Retinal pigment epithelial cell (primary cell): ENCODE measurements around the gene SLC49A3.
A peak's percentile ranks its signal among the peaks of the same experiment; 100 is the strongest.
"Not testable (repeated sequence)": the region's sequence is repeated elsewhere in the genome, so short reads cannot be mapped to it uniquely, and the experiment has no call there.

ENCODE experiments used
- DNase-seq: peaks from one replicate; pipeline ENCODE4 v3.0.0-alpha.2; 2010; ENCODE audit warnings: low read depth
- H3K4me3 ChIP-seq: 2 replicates; pipeline ENCODE4 v1.5.1; 2011; ENCODE audit warnings: mild to moderate bottlenecking, low read length, control low read depth, moderate library complexity
- CTCF ChIP-seq: conservative IDR thresholded peaks from 2 replicates; pipeline ENCODE4 v1.5.1; 2011; ENCODE audit warnings: low read depth, low read length, control low read depth, inconsistent platforms

Gene SLC49A3

GRCh38 chr4:688854-689681 lies at the start of gene SLC49A3:
SLC49A3 (minus strand) TSS chr4:689151; CDS start chr4:689127, 24 bp downstream.
- no peak for TF ChIP-seq CTCF
- DNase-seq: no peak
- peak within 1 kb of the TSS; percentile 23 for H3K4me3 ChIP-seq

- not testable (repeated sequence) for DNase-seq, H3K4me3 ChIP-seq
These were observed 47.6 kb upstream of the SLC49A3 start for GRCh38 chr4:736561-736960.

- TF ChIP-seq CTCF: no peak
- no peak overlapping the region for H3K4me3 ChIP-seq
- no peak for DNase-seq
These were observed 46.6 kb upstream of the SLC49A3 start for GRCh38 chr4:735583-735982.

GRCh38 chr4:734951-735350 lies 46.0 kb upstream of the SLC49A3 start:
- no peak for DNase-seq
- TF ChIP-seq CTCF: no peak
- H3K4me3 ChIP-seq: no peak overlapping the region

GRCh38 chr4:734075-734474 lies 45.1 kb upstream of the SLC49A3 start:
- no peak overlapping the region for H3K4me3 ChIP-seq
- no peak for DNase-seq
- no peak for TF ChIP-seq CTCF

GRCh38 chr4:733631-733980 lies 44.7 kb upstream of the SLC49A3 start:
- TF ChIP-seq CTCF: no peak
- DNase-seq: no peak
- no peak overlapping the region for H3K4me3 ChIP-seq

GRCh38 chr4:732911-733630 lies 44.1 kb upstream of the SLC49A3 start:
- no peak for TF ChIP-seq CTCF
- no peak overlapping the region for H3K4me3 ChIP-seq
- no peak for DNase-seq
